Stimulated activated memory B cell treated with anti-CD40 and anti-IgM and Interleukin-4, amounts not matched to agents 10 μg/mL and 1 μg/mL and 100 μg/mL, for 72 hours (primary cell): Measurements from ENCODE around the gene ITGA3.

Source experiments
- ATAC-seq: fragments of 150-1000 bp; cut with Tn5 transposase; 2 replicates; pipeline ENCODE4 v1.10.0; 2021
- H3K27ac Mint-ChIP-seq: one replicate; pipeline ENCODE4 v1.8.0; 2022; ENCODE audit warnings: mild to moderate bottlenecking, mixed read lengths
- H3K27me3 Mint-ChIP-seq: one replicate; pipeline ENCODE4 v1.8.0; 2022; ENCODE audit warnings: mixed read lengths
- H3K36me3 Mint-ChIP-seq: one replicate; pipeline ENCODE4 v1.8.0; 2022; ENCODE audit warnings: mixed read lengths
- H3K4me1 Mint-ChIP-seq: one replicate; pipeline ENCODE4 v1.8.0; 2022; ENCODE audit warnings: mixed read lengths
- H3K4me3 Mint-ChIP-seq: one replicate; pipeline ENCODE4 v1.8.0; 2022; ENCODE audit warnings: mild to moderate bottlenecking, moderate library complexity, mixed read lengths
- H3K9me3 Mint-ChIP-seq: one replicate; pipeline ENCODE4 v1.8.0; 2022; ENCODE audit warnings: mixed read lengths

Gene ITGA3

DNA sequence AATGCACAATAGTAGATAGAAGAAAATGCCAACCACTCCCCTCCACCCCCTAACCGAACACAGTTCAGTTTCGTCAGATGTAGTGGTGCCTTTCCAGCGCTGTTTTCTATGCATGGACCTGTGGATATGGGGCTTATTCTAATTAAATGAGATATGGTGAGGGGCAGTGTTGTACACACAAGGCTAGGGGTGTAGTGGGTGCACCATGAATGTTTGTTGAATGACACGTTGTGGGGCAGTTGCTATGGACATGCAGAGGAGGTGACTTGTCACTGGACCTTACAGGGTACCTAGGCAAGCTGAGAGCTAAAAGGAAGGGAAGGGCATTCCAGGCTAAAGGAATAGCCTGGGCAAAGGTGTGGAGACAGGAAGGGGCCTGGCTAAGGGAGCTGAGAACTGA lies 42.7 kb downstream of the ITGA3 start:
- H3K36me3 Mint-ChIP-seq: peaks cover 16% of the 10 kb centered on the region
- H3K4me3 Mint-ChIP-seq: no peak overlapping the region
- no peak overlapping the region for H3K27ac Mint-ChIP-seq
- no peaks in the 10 kb centered on the region for H3K9me3 Mint-ChIP-seq
- H3K4me1 Mint-ChIP-seq: peaks cover 39% of the 10 kb centered on the region
- H3K27me3 Mint-ChIP-seq: no peaks in the 10 kb centered on the region
- ATAC-seq: no peak

DNA sequence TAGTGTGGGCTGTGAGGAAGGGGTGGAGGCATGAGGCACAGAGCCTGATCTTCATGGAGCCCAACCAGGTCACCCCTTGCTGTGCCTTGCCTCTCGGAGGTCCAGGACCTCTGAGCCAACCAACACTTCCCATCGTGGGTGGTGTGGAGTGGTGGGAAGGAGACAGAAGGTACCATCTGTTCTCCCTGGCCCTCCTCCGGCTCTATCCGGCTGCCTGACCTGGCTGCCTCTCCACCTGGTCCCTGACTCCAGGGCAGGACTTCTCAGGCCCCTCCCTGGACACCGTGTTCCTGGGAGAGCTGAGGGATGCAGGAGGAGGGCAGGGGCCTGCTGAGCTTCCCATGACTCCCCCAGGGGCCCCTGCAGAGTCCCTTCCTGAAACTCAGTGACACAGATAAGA lies 43.1 kb downstream of the ITGA3 start:
- ATAC-seq: no peak
- Mint-ChIP-seq H3K4me1 (peaks cover 39% of the 10 kb centered on the region), H3K27me3 (no peaks in the 10 kb centered on the region), H3K27ac (no peak overlapping the region), H3K36me3 (peaks cover 16% of the 10 kb centered on the region), H3K4me3 (no peak overlapping the region), H3K9me3 (no peaks in the 10 kb centered on the region)

DNA sequence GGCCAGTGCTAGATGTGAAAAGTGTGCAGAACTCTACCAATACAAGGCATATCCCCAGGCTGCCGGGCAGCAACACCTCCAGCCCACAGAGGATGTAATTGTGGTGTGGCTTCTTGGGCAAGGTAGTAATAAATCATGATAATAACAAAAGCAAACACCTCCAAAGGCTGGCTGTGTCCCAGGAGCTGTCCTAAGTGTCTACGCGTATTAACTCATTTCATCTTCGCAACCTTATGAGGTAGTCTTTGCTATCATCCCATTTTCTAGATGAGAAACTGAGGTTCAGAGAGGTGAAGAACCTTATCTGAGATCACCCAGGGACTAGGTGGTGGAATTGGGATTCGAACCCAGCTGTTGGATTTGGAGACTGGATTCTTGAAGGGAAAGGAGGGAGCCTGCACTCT lies 44.6 kb downstream of the ITGA3 start:
- Mint-ChIP-seq H3K9me3 (no peaks in the 10 kb centered on the region), H3K27ac (no peak overlapping the region), H3K4me1 (peaks cover 24% of the 10 kb centered on the region), H3K36me3 (peaks cover 24% of the 10 kb centered on the region), H3K27me3 (no peaks in the 10 kb centered on the region), H3K4me3 (no peak overlapping the region)
- no peak for ATAC-seq

DNA sequence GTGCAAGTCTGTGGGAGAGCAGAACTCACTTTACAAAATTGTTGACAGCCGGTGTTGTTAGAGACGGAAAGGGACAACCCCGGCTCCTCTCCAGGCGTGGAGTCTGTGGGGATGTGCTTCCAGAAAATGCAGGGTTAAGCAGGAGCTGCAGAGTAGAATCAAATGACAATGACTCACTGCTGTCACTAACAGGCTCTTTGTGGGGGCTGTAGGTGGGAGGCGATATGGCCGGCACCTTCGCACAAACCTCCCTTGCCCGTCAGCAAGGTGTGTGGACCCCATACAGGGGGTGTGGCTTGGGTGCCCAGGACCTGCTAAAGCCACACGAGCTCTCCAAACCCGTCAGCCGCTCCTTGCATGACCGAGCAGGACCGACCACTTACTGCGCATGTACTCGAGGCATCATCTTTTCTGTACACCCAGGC lies 45.0 kb downstream of the ITGA3 start:
- H3K9me3 Mint-ChIP-seq: no peaks in the 10 kb centered on the region
- H3K4me1 Mint-ChIP-seq: peaks cover 20% of the 10 kb centered on the region
- ATAC-seq: no peak
- H3K36me3 Mint-ChIP-seq: peaks cover 26% of the 10 kb centered on the region
- no peak overlapping the region for H3K27ac Mint-ChIP-seq
- no peaks in the 10 kb centered on the region for H3K27me3 Mint-ChIP-seq
- H3K4me3 Mint-ChIP-seq: no peak overlapping the region

DNA sequence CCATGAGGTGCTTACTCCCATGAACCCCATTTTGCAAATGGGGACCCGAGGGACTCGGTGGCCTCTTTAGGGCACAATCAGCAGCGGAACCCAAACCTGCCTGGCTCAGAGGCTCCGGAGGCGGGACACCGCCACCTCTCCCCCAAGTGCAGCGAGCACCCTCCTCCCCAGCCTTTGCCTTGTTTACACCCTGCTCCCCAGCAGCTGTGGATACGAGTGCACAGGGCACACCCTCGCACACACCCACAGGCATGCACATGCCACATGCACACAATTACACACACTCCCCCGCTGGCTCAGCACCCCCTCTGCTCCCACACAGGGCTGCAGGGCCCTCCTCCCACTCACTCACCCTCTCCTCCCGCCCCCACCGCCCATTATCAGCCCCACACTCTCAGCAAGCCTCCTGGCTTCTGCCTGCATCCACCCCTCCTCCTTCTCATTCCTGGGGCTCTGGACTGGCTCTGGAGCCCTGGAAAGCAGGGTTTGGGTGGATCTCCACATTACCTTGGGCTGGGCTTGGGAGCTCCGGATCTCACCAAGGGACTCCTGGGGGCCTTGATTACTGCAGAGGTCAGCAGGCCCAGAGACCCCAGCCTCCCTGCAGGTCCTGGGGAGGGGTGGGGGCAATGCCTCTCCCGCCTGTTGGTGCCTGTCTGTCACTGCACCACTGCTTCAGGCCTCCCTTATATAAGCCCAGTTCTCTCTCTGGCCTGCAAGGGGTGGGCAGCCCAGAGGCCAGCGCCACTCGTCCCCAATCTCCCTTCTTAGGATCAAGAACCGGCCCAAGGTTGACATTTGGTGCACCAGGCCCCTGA lies 45.6 kb downstream of the ITGA3 start:
- peaks cover 26% of the 10 kb centered on the region for H3K36me3 Mint-ChIP-seq

DNA sequence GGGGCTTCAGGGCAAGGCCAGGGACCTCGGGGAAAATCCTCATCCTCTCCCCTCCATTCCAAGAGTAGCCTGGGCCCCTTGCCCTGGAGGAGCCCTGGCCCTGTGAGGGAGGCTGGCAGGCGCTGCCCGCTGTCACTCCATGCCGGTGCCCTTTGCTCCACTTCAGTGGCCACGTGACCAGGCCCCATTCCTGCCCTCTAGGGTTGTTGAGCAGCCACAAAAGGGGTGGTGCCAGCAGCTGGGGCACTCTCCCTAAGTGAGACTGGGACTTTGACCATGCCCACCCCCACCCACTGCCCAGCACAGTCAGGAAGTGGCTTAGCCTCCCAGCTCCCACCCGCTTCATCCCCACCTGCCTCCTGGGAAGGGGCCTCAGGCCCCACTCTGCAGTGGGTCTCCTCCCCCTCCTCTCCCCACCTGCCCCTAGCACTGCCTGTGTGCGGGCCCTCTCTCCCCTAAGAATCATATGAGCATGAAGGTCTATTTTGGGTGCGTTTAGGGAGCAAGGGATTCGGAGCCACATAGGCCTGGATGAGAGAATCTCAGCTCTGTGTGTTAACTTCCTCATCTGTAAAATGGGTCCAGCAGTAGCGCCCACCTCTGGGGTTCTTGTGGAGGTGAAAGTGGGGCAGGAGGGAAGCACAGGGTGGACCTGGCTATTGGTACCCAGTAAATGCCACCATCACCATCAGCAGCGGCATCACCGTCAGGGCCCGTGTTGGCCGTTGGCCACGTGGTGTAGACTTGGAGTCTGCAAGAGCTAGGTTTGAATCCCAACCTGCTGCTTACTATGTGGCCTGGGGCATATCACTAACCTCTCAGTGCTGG lies 46.5 kb downstream of the ITGA3 start:
- no peak for ATAC-seq
- Mint-ChIP-seq H3K27me3 (no peaks in the 10 kb centered on the region), H3K4me3 (no peak overlapping the region), H3K9me3 (no peaks in the 10 kb centered on the region), H3K4me1 (peaks cover 6% of the 10 kb centered on the region), H3K27ac (no peak overlapping the region), H3K36me3 (peaks cover 33% of the 10 kb centered on the region)

More for the DNA sequence above, 45.6 kb downstream of the ITGA3 start:
- Mint-ChIP-seq H3K27me3 (no peaks in the 10 kb centered on the region), H3K27ac (no peak overlapping the region), H3K9me3 (no peaks in the 10 kb centered on the region), H3K4me1 (peaks cover 14% of the 10 kb centered on the region), H3K4me3 (no peak overlapping the region)
- ATAC-seq: no peak

DNA sequence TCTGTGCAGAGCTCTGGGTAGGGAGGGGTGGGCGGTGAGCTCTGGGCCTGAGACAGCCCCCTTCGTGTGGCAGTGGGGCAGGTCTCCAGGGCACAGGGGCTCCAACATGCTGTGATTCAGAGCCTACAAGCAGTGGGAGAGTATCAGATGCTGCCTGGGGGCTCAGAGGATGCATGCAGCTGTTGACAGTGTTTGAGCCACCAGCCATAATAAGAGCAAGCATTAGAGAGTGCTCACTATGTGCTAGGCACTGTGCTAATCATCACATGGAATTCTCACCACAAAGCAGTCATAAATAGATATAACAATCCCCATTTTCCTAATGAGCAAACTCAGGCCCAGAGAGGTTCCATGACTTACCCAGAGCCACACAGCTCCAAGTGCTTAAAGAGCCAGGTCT lies 47.3 kb downstream of the ITGA3 start:
- H3K9me3 Mint-ChIP-seq: no peaks in the 10 kb centered on the region
- no peaks in the 10 kb centered on the region for H3K27me3 Mint-ChIP-seq
- H3K4me1 Mint-ChIP-seq: peaks cover 6% of the 10 kb centered on the region
- peaks cover 37% of the 10 kb centered on the region for H3K36me3 Mint-ChIP-seq
- no peak for ATAC-seq
- no peak overlapping the region for H3K4me3 Mint-ChIP-seq
- H3K27ac Mint-ChIP-seq: no peak overlapping the region

DNA sequence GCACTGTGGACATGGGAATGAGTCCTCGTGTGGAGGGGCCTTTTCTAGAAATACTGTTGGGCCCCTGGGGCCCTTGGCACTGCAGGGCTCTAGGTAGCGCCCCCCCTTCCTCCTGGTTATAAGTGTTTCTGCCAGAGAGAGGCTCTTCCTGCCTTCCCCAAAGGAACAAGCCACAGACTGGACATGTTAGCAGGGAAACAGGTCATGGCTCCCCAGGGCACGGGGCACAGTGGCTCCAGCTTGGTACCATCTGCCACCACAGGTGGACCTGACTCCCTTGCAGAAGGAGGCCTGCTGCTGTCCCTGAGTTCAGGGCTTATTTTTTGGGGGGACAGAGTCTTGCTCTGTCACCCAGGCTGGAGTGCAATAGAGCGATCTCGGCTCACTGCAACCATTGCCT lies 48.0 kb downstream of the ITGA3 start:
- Mint-ChIP-seq H3K4me3 (no peak overlapping the region), H3K27ac (no peak overlapping the region), H3K9me3 (no peaks in the 10 kb centered on the region), H3K4me1 (peaks cover 6% of the 10 kb centered on the region), H3K27me3 (no peaks in the 10 kb centered on the region), H3K36me3 (peaks cover 36% of the 10 kb centered on the region)
- ATAC-seq: no peak

DNA sequence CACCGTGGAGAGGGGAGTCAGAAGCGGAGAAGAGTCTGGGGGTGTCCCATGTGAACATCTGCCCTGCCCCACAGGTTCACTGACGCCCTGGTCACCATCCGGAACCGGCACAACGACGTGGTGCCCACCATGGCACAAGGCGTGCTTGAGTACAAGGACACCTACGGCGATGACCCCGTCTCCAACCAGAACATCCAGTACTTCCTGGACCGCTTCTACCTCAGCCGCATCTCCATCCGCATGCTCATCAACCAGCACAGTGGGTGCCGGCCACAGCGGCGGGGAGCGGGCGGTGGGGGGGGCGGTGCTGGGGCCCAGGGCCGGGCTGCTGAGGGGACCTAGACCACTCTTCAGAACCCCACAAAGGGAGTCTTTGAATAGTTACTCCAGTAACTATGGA lies 49.9 kb downstream of the ITGA3 start:
- no peak for ATAC-seq
- H3K36me3 Mint-ChIP-seq: peaks cover 35% of the 10 kb centered on the region
- no peak overlapping the region for H3K27ac Mint-ChIP-seq
- H3K27me3 Mint-ChIP-seq: no peaks in the 10 kb centered on the region
- H3K9me3 Mint-ChIP-seq: no peaks in the 10 kb centered on the region
- no peak overlapping the region for H3K4me3 Mint-ChIP-seq
- no peaks in the 10 kb centered on the region for H3K4me1 Mint-ChIP-seq

DNA sequence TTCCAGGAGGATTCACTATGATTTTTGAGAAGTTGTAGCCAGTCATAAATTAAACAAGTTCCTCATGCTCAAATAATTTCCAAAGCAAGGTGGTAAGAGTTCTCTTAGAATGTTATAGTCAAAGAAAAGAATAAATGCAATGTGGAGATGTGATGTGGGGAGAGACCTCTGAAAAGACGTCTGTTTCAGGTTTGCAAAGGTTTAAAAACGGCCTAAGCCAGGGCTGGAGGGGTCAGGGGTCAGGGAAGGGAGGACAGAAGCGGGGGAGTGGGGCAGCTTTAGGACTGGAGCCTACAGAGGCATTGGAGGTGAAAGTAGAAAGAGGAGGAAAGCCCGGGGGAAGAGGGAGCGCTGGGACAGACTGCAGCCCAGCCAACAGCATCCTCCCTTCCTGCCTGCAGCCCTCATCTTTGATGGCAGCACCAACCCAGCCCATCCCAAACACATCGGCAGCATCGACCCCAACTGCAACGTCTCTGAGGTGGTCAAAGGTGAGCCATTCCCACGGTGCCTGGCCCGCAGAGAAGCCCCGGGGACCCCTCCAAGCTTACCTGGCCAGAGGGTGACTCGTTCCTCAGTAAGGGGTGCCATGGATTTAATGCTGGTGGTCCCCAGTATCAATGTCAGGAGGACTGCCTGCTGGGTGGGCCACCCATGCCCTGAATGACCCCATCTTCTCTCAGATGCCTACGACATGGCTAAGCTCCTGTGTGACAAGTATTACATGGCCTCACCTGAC lies 50.7 kb downstream of the ITGA3 start:
- peaks cover 35% of the 10 kb centered on the region for H3K36me3 Mint-ChIP-seq

DNA sequence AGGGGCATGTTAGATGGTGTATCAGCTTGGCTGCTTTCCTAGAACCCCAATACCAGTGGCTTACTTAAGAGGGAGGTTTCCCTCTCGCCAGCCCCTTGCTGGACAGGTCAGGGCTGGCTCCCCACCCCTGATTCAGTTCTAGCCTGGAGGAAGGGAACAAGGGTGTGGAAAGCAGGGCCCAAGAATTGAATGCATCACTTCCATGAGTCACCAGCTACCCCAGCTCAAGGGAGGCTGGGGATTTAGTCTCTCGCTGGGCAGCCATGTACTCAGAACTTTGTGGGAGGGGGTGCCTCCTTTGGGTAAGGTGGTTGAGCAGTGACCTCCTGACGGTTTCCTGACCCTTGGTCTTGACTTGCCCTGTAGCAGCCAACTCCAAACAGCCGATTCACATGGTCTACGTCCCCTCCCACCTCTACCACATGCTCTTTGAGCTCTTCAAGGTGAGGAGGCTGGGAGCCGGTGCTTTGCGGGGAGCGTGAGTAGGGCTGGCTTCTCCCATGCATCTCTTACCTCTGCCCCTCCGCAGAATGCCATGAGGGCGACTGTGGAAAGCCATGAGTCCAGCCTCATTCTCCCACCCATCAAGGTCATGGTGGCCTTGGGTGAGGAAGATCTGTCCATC lies 52.0 kb downstream of the ITGA3 start:
- Mint-ChIP-seq H3K9me3 (no peaks in the 10 kb centered on the region), H3K27me3 (peaks cover under 1% of the 10 kb centered on the region), H3K4me1 (no peaks in the 10 kb centered on the region), H3K36me3 (peaks cover 35% of the 10 kb centered on the region), H3K27ac (no peak overlapping the region), H3K4me3 (no peak overlapping the region)
- no peak for ATAC-seq

More for the DNA sequence above, 50.7 kb downstream of the ITGA3 start:
- Mint-ChIP-seq H3K4me1 (no peaks in the 10 kb centered on the region), H3K27me3 (no peaks in the 10 kb centered on the region), H3K9me3 (no peaks in the 10 kb centered on the region), H3K4me3 (no peak overlapping the region), H3K27ac (no peak overlapping the region)
- ATAC-seq: no peak

DNA sequence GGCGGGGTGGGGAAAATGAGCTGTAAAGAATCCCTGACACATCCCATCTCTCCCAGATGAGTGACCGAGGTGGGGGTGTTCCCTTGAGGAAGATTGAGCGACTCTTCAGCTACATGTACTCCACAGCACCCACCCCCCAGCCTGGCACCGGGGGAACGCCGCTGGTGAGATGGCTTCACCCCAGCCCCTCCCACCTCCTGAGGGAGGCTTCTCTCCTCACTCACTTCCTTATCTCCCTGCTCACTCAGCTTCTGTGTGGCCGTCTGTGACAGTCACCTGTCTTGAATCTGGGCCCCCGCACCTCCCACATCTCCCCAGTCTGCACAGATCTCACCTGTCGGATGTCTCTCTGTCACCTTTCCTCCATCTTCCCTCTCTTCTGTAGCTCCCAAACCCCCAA lies 52.6 kb downstream of the ITGA3 start:
- H3K4me1 Mint-ChIP-seq: no peaks in the 10 kb centered on the region
- ATAC-seq: no peak

DNA sequence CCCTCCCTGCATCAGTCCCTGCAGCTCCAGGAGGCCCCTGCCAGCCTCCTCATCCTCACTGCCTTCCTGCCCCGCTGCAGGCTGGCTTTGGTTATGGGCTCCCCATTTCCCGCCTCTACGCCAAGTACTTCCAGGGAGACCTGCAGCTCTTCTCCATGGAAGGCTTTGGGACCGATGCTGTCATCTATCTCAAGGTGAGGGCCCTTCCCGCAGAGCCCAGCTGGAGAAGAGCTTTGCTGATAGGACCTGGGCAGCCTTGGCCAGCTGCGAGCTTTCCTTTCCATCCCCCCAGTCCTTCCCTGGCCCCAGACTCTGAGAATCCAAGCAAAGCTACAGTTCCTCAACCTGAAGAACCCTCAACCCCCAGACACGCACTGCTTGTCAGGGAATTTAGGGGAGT lies 53.3 kb downstream of the ITGA3 start:
- Mint-ChIP-seq H3K27ac (no peak overlapping the region), H3K27me3 (peaks cover 14% of the 10 kb centered on the region), H3K4me1 (no peaks in the 10 kb centered on the region), H3K9me3 (no peaks in the 10 kb centered on the region), H3K4me3 (no peak overlapping the region), H3K36me3 (peaks cover 35% of the 10 kb centered on the region)
- ATAC-seq: no peak

More for the DNA sequence above, 52.6 kb downstream of the ITGA3 start:
- peaks cover 7% of the 10 kb centered on the region for H3K27me3 Mint-ChIP-seq
- no peak overlapping the region for H3K27ac Mint-ChIP-seq
- no peaks in the 10 kb centered on the region for H3K9me3 Mint-ChIP-seq
- peaks cover 35% of the 10 kb centered on the region for H3K36me3 Mint-ChIP-seq
- H3K4me3 Mint-ChIP-seq: no peak overlapping the region

DNA sequence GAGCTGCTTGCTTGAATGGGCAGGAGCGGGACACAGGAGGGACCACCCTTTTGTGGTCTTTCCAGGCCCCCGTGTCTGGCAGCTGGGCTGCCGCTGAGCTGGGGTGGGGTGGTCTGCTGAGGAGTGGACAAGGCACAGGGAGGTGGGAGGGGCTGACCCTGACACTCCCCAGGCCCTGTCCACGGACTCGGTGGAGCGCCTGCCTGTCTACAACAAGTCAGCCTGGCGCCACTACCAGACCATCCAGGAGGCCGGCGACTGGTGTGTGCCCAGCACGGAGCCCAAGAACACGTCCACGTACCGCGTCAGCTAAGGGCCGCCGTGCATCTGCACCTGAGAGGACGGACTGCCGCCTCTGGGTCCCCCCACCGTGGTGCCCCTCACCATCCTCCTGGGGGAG lies 53.9 kb downstream of the ITGA3 start:
- no peaks in the 10 kb centered on the region for H3K9me3 Mint-ChIP-seq
- peak; percentile 39 for ATAC-seq
- H3K4me1 Mint-ChIP-seq: peaks cover 3% of the 10 kb centered on the region
- H3K36me3 Mint-ChIP-seq: peaks cover 34% of the 10 kb centered on the region
- no peak overlapping the region for H3K4me3 Mint-ChIP-seq
- peaks cover 20% of the 10 kb centered on the region for H3K27me3 Mint-ChIP-seq
- H3K27ac Mint-ChIP-seq: no peak overlapping the region
